ENCODE measurements around the gene KCTD19.
A peak's percentile ranks its signal among the peaks of the same experiment; 100 is the strongest.

Gene KCTD19

GRCh38 chr16:67256701-67257230, 69.8 kb downstream of the KCTD19 start:
- no peak for DNase-seq

GRCh38 chr16:67255553-67256221, 70.9 kb downstream of the KCTD19 start:
- DNase-seq = no peak

DNA sequence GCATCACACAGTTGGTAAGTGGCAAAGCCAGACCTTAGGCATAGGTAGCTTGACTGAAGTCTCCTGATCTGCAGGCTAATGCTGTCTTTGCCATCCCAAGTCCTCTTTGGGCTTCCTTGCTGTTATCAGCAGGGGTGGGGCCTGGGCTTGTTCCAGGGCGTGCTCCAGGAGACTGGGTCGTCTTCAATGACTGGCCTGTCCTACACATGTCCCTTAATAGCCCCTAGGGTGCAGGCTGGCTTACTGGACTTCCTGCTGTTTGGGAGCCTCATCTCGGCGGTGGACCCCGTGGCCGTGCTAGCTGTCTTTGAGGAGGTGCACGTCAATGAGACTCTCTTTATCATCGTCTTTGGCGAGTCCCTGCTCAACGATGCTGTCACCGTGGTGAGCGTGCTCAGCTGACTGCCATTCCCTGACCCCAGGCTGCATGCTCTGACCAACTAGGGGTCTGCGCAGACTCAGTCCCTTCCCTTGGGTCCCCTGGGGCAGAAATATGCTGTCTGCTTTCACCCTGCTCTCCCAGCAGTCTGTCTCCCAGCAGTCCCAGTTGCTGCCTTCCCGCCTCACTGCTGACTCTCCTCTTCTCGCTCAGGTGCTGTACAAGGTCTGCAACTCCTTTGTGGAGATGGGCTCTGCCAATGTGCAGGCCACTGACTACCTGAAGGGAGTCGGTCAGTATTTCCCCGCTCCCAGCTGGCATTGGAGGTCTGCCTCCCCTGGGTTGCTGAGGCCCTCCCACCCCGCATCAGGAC, 71.6 kb downstream of the KCTD19 start:
- DNase-seq = no peak

DNA sequence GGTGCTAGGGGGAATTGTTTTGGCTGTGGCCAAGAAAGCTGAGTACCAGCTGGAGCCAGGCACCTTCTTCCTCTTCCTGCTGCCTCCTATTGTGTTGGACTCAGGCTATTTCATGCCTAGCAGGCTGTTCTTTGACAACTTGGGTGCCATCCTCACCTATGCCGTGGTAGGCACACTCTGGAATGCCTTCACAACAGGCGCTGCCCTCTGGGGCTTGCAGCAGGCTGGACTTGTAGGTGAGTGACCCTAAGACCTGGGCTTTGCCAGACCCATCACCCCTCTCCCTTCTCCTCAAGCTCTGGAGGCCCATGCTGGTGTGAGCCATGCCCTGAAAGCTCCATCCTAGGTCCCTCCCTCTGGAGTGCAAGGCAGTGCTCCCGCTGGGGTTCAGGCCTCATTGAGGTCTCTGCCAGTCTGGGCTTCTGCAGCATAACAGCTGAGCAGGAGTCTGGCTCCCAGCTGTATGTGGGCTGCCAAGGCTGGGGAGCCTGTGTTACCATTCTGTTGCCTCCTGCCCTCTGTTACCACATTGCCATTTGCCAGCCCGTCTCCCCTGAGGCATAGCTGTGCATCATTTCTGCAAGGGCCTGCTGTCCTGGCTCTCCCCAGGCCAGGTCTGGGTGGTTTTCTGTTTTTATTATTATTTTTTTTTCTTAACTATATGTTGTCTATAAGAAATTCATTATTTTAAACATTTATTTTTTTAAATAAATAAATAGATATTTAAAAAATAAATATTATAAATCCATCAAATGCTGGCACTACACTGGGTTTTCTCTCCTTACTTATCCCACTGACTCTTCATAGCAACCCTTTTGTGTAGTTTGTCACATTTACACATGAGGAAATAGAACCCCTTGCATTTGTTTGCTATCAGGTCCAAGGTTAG, 73.7 kb downstream of the KCTD19 start:
- DNase-seq = no peak

- no peak for DNase-seq
These were observed 76.6 kb downstream of the KCTD19 start for GRCh38 chr16:67250045-67250327.

DNA sequence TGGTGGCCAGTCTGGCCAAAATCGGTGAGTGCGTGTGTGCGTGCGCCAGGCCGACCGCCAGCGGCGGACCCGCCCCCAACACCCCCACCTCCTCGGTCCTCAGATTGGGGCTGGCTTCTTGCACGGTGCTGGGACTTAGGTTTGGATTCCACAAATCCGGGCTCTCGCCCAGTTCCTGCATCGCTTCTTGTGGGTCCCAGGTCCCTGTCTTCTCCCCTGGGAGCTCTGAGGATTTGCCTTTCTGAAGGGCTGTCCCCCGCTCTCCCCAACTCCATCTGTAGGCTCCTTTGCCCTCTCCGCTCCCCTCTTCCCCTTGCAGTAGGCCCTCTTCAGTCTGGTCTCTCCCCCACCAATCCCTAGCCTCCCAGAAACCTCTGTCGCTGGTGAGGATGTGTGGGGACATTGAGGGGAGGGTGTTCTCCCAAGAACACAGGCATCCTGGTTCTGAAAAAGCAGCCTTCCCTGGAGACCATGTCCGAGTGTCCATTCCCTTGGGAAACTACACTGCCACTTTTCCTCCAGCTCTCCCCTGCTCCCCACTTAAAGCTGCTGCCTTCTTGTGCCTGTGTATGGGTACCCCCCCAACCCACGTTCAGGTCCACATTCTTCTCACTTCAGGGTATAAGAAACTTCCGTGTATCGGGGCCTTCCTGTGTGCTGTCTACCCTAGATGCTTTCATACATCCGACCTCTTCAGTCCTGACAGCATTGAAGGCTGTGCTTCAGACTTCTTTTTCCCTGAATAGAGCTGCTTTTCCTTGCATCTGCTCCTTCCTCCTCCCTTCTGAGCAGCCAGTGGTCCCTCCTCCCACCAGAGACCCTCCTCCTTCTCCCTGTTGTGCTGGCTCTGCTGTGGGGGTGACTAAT, 77.1 kb downstream of the KCTD19 start:
- DNase-seq = no peak

DNA sequence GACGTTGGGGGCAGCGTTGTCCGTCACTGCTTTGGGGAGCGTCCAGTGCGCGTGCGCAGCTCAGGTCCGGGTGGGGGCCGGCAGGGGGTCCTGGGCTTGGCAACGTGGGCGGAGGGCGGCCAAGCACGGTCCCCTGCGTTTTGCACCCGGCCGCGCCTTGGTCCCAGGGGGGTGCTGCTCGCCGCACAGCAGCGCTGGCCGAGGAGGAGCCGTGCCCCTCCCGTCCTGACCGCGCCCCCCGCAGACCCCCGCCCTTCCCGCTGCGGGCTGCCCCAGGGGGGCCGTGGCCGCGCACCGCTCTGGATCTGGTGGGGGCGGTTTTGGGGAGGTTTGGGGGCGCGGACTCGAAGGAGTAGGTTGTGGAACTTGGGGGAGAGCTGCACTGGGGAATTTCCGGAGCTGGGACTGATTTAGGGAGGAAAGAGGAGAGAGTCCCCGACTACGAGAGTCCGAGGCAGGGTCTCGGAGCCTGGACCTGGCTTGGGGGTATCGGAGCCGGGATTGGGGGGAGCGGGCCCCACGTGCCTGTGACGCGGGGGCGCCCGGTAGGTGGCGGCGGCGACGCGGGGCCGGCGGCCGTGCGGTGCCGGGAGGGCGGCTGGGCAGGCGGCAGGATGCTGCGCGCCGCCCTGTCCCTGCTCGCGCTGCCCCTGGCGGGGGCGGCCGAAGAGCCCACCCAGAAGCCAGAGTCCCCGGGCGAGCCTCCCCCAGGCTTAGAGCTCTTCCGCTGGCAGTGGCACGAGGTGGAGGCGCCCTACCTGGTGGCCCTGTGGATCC, 78.0 kb downstream of the KCTD19 start, which contains the start of gene SLC9A5:
TSS of gene SLC9A5 (plus strand) at position 579 of the 777 bp plus-strand sequence. CDS start at position 615, 36 bp downstream.
- peak; percentile 50 for DNase-seq

GRCh38 chr16:67248073-67248400, 78.5 kb downstream of the KCTD19 start:
- DNase-seq = no peak

GRCh38 chr16:67247192-67248072, 79.1 kb downstream of the KCTD19 start, which contains the start of gene FHOD1:
FHOD1 (minus strand) TSS chr16:67247481; CDS start chr16:67247410, 71 bp downstream.
- DNase-seq = peak; percentile 99

- peak; percentile 94 for DNase-seq
These were observed 79.8 kb downstream of the KCTD19 start for GRCh38 chr16:67246756-67247191.

DNA sequence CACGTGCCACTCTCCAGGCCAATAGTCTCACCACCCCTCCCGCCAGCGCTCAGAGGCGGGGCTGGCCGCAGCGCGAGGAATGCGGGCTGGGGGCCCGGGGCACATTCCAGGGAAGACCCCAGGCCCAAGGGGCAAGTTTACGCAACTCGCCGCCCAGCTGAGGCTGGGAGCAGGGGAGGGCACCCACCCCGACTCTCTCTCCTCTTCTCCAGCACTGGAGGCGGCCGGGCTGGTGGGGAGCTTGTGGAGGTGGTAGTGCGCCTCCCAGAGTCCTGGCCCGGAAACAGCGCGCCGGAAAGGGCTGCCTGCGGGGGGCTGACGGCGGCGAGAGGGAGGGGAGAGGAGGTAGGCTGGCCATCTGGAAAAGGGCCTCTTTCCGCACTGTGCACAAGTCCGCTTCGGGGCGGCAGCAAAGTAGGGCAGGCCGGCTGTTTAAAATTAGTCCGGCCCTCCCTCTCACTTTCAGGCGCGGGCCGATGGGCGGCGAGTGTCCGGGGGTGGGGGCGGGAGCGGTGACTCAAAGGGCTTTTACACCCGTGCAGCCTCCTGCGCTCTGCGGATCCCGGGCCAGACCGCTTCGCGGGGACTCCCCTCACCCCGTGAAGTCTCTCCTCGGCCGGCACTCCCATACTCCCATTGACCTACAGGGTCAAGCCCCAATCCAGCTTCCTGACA, 80.3 kb downstream of the KCTD19 start:
- DNase-seq = peak; percentile 83

DNA sequence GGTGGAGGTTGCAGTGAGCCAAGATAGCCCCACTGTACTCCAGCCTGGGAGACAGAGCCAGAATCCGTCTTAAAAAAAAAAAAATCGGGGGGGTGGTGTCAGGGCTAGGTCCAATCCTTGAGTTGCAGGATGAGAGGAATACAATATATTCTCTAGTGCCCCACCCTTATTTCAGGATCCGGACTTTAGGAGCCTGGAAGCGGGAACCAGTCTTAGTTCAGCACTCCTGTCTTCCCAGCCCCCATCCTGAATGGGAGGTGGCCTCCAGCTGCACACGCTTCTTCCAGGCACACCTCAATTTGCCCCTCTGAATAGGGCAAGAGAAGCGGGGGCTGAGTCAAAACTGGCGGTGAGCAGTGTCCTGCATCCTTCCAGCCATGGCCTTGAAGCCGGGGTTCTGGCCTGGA, 80.9 kb downstream of the KCTD19 start:
- DNase-seq = no peak

GRCh38 chr16:67245186-67245585, 81.4 kb downstream of the KCTD19 start:
- DNase-seq = no peak

DNA sequence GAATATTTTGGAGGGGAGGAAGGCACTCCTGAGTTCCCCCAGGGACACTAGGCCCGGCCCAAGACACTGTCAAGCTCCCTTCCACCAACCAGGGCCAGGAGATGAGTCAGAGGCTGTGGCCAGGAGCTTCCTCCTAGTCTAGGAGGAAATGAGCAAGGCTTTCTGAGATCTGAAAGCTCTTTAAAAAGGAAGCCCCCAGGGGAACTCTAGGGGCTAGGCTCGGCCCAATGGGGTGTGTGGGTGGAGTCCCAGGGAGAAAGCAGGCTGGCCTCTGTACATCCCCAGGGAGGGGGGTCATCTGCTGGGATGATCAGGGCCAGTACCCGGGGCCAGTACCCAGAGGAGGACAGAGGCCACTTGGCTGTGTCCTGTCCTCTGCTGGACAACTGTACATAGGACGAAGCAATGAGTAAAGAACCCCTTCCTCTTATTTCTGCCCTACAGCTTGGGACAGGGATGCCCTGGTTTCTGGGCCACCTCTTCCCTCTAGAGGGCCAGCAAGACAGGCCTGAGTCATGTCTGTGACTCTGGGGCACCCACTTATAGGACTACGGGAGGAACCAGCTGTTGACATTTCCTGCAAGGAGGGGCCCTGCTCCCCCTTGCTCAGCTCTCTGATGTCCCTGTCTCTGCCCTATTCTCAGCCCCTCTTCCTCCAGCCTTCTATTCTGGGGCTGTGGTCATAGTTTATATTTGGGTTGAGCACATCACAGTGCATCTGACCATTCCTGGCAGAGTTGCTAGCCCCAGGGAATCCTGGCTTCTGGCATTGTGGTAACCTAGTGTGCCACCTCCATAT, 82.0 kb downstream of the KCTD19 start:
- peak; percentile 82 for DNase-seq

- DNase-seq = no peak
These were observed 83.1 kb downstream of the KCTD19 start for GRCh38 chr16:67243481-67243880.

DNA sequence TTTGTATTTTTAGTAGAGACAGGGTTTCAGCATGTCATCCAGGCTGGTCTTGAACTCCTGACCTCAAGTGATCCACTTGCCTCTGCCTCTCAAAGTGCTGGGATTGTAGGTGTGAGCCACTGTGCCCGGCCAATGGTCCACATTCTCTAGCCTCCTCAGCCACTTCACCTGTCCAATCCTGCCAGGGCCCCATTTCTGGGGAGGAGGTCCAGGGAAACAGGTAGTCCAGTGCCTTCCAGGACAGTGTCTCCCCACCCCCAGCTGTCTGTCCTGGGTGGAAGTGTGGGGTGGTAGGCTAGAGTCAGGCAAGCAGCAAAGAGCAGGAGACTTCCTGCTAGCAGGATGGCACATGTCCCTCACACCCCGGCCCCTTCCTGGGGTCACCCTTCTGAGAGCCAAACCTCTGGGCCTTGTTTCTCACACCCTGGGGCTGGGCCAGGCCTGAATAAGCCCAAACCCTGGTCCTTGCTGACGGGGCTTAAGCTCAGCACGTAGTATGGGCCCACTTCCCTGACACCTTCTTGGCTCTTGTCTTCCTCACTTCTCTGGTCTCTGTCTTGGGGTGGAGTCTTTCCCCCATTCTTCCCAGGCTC, 84.3 kb downstream of the KCTD19 start:
- DNase-seq = no peak

- DNase-seq = no peak
These were observed 85.3 kb downstream of the KCTD19 start for GRCh38 chr16:67241008-67241900.

Data from RPMI8226 (cell line).